SIG-M5 (cell line): Measurements from ENCODE around the gene PAPPA.

Source experiments
- DNase-seq: peaks from one replicate; lab custom pipeline; 2025; lab: John Stamatoyannopoulos, UW

The PAPPA gene

GRCh38 chr9:116182876-116183275, 29.3 kb downstream of the PAPPA start:
- no peak for DNase-seq

GRCh38 chr9:116187570-116188170, 34.1 kb downstream of the PAPPA start:
- no peak for DNase-seq

GRCh38 chr9:116189683-116190082, 36.1 kb downstream of the PAPPA start:
- DNase-seq: no peak

GRCh38 chr9:116190637-116191396, 37.2 kb downstream of the PAPPA start:
- no peak for DNase-seq

GRCh38 chr9:116191576-116192415, 38.2 kb downstream of the PAPPA start:
- no peak for DNase-seq

- no peak for DNase-seq
Observed at GRCh38 chr9:116193636-116194035, 40.0 kb downstream of the PAPPA start.

GRCh38 chr9:116196806-116197205, 43.2 kb downstream of the PAPPA start:
- no peak for DNase-seq

- no peak for DNase-seq
Observed at GRCh38 chr9:116198344-116198743, 44.8 kb downstream of the PAPPA start.

GRCh38 chr9:116202219-116202912, 48.8 kb downstream of the PAPPA start:
- DNase-seq: no peak

- no peak for DNase-seq
Observed at GRCh38 chr9:116204252-116204882, 50.8 kb downstream of the PAPPA start.

GRCh38 chr9:116207371-116208111, 54.0 kb downstream of the PAPPA start:
- no peak for DNase-seq

- DNase-seq: no peak
Observed at GRCh38 chr9:116208417-116209232, 55.0 kb downstream of the PAPPA start.

GRCh38 chr9:116209414-116210116, 56.0 kb downstream of the PAPPA start:
- no peak for DNase-seq

- no peak for DNase-seq
Observed at GRCh38 chr9:116212986-116213692, 59.5 kb downstream of the PAPPA start.

- DNase-seq: no peak
Observed at GRCh38 chr9:116213693-116214047, 60.1 kb downstream of the PAPPA start.

- no peak for DNase-seq
Observed at GRCh38 chr9:116218399-116218798, 64.8 kb downstream of the PAPPA start.

GRCh38 chr9:116219686-116220085, 66.1 kb downstream of the PAPPA start:
- DNase-seq: no peak

- no peak for DNase-seq
Observed at GRCh38 chr9:116223926-116224325, 70.3 kb downstream of the PAPPA start.

- no peak for DNase-seq
Observed at GRCh38 chr9:116230051-116230632, 76.6 kb downstream of the PAPPA start.
